GM13976 (cell line): ENCODE data around the gene SLC19A3.

Source experiments
- DNase-seq: peaks from one replicate; pipeline ENCODE4 v3.0.0; 2012; ENCODE audit warnings: low spot score
- CTCF ChIP-seq: IDR thresholded peaks from 2 replicates; pipeline ENCODE4 v1.5.1; 2012; ENCODE audit warnings: borderline replicate concordance, mild to moderate bottlenecking; ENCODE audit not compliant: insufficient read depth; ENCODE audit errors: extremely low read depth, missing control alignments, control extremely low read depth
- in situ Hi-C: fragments of 300-500 bp; cut with MboI; formaldehyde crosslinking; loops from one replicate; pipeline ENCODE4 v1.12.0; 2022; ENCODE audit warnings: low sequenced_read_pairs, mixed read lengths, inconsistent platforms; ENCODE audit not compliant: unreplicated experiment

Gene SLC19A3

GRCh38 chr2:227719641-227720040 lies 1.8 kb upstream of the SLC19A3 start:
- TF ChIP-seq CTCF = no peak
- DNase-seq = no peak
- in situ Hi-C loops = no loop called here

DNA sequence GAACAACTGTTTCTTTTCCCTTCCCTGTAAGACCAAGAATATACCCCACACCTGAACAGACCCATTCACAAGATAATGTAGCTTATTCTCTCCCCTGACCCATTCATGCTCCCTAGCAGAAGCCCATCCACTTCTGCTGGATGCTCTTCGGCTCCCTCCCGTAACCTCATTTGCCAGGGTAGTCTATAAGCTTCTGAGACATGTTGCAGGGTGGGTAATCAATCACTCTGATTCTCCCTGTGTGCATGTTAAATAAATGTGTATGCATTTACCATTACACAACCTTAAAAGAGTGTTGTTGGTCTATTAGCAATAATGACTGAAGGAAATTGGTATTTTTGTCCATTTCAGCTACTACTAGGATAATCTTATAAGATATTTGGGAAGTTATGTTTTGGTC lies 1.3 kb downstream of the SLC19A3 start:
- in situ Hi-C loops = no loop called here
- TF ChIP-seq CTCF = no peak
- no peak for DNase-seq

DNA sequence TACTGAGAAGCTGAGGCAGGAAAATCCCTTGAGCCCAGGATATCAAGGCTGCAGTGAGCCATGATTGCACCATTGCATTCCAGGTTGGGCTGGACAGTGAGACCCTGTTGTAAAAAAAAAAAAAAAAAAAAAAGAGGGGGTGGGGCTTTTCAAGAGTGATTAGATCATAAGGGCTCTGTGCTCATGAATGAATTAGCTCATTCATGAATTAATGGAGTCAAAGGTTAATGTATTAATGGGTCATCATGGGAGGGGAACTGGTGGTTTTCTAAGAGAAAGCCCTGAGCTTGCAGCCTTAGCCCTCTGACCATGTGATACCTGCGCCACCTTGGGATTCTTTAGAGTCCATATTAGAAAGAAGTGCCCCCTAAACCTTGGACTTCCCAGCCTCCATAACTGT lies 4.5 kb downstream of the SLC19A3 start:
- in situ Hi-C loops = no loop called here
- no peak for DNase-seq
- TF ChIP-seq CTCF = no peak

GRCh38 chr2:227710986-227711385 lies 6.8 kb downstream of the SLC19A3 start:
- TF ChIP-seq CTCF = no peak
- DNase-seq = no peak
- in situ Hi-C loops = no loop called here

DNA sequence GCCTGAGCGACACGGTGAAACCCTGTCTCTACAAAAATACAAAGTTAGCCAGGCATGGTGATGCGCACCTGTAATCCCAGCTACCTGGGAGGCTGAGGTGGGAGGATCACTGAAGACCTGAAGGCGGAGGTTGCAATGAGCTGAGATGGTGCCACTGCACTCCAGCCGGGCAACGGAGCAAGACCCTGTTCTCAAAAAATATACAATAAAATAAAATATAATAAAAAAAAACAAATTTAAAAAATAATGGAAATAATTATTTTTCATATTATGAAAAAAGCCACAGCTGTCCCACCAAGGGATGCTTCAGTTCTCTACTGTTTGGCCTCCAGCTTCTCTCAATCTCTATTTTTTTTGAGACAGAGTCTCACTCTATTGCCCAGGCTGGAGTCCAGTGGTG lies 10.4 kb downstream of the SLC19A3 start:
- TF ChIP-seq CTCF = no peak
- in situ Hi-C loops = no loop called here
- DNase-seq = no peak

DNA sequence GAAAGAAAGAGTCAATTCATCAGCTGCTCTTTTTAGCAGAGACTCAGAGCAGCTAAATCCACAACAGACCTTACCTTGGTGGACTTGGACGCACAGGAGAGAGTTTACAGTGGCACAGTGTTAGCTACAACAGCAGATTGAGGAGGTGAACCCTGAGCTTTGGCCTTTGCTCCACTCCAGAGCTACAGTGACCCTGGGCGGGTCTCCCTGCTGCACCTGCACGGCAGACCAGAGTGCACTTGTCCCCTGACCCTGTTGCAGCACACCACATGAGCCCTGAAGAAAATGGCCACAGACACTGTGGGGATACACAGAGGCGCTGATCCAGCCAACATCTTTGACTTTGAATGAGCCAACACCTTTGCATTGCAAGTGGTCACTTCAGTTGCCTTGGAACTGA lies 11.0 kb downstream of the SLC19A3 start:
- TF ChIP-seq CTCF = no peak
- in situ Hi-C loops = no loop called here
- DNase-seq = no peak

DNA sequence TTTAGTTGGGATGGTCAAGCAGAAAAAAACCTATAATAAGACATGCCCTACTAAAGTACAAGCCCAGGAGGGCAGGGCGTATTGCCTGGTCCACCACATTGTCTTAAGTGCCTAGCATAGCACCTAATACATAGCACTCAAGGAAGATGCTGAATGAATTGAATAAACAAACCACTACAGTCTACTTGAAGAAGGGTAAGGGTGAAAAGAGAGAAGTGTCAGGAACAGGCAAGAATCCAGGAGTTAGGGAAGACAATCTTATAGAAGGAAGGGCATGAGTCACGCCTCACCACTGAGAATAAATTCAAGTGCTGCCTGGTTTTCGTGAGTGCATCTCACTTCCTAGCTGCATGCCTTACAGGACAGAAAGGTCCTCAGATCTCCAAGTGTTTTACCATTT lies 13.9 kb downstream of the SLC19A3 start:
- DNase-seq = no peak
- in situ Hi-C loops = no loop called here
- TF ChIP-seq CTCF = no peak
